GM19025 (cell line): Measurements from ENCODE around the gene MRPL36.

Experiments used
- ATAC-seq: cut with Tn5 transposase; IDR thresholded peaks from one replicate; pipeline ENCODE4 v1.9.1; 2021; ENCODE audit warnings: mild to moderate bottlenecking, low read depth, moderate library complexity; ENCODE audit not compliant: unreplicated experiment

MRPL36 gene

GRCh38 chr5:1833264-1834021, 33.8 kb upstream of the MRPL36 start:
- no peak for ATAC-seq

- ATAC-seq: no peak
Observed at GRCh38 chr5:1832511-1833250, 33.0 kb upstream of the MRPL36 start.

GRCh38 chr5:1831677-1832313, 32.2 kb upstream of the MRPL36 start:
- no peak for ATAC-seq

- no peak for ATAC-seq
Observed at GRCh38 chr5:1831257-1831656, 31.6 kb upstream of the MRPL36 start.

- no peak for ATAC-seq
Observed at GRCh38 chr5:1830571-1831228, 31.1 kb upstream of the MRPL36 start.

GRCh38 chr5:1827886-1828397, 28.3 kb upstream of the MRPL36 start:
- peak; percentile 69 for ATAC-seq

- ATAC-seq: no peak
Observed at GRCh38 chr5:1827025-1827885, 27.6 kb upstream of the MRPL36 start.

GRCh38 chr5:1826235-1826980, 26.8 kb upstream of the MRPL36 start:
- no peak for ATAC-seq

- ATAC-seq: no peak
Observed at GRCh38 chr5:1824903-1825841, 25.5 kb upstream of the MRPL36 start.

- ATAC-seq: no peak
Observed at GRCh38 chr5:1824109-1824821, 24.6 kb upstream of the MRPL36 start.

- no peak for ATAC-seq
Observed at GRCh38 chr5:1823381-1824034, 23.9 kb upstream of the MRPL36 start.

GRCh38 chr5:1821862-1822261, 22.2 kb upstream of the MRPL36 start:
- ATAC-seq: no peak

GRCh38 chr5:1820926-1821325, 21.3 kb upstream of the MRPL36 start:
- no peak for ATAC-seq

GRCh38 chr5:1820381-1820780, 20.7 kb upstream of the MRPL36 start:
- no peak for ATAC-seq

GRCh38 chr5:1819458-1819857, 19.8 kb upstream of the MRPL36 start:
- no peak for ATAC-seq

- no peak for ATAC-seq
Observed at GRCh38 chr5:1818784-1819183, 19.1 kb upstream of the MRPL36 start.
